ENCODE results near the gene MYL10. TPM values are rescaled to one million over a fixed set of nuclear protein-coding genes. Genes with fewer than 3 reads are reported as not detected.
"Not testable (repeated sequence)": the region's sequence is repeated elsewhere in the genome, so short reads cannot be mapped to it uniquely, and the experiment has no call there.

MYL10 gene
- polyA plus RNA-seq, 2 of the 4 experiments (the other 2 are of a cell fraction): not detected

DNA sequence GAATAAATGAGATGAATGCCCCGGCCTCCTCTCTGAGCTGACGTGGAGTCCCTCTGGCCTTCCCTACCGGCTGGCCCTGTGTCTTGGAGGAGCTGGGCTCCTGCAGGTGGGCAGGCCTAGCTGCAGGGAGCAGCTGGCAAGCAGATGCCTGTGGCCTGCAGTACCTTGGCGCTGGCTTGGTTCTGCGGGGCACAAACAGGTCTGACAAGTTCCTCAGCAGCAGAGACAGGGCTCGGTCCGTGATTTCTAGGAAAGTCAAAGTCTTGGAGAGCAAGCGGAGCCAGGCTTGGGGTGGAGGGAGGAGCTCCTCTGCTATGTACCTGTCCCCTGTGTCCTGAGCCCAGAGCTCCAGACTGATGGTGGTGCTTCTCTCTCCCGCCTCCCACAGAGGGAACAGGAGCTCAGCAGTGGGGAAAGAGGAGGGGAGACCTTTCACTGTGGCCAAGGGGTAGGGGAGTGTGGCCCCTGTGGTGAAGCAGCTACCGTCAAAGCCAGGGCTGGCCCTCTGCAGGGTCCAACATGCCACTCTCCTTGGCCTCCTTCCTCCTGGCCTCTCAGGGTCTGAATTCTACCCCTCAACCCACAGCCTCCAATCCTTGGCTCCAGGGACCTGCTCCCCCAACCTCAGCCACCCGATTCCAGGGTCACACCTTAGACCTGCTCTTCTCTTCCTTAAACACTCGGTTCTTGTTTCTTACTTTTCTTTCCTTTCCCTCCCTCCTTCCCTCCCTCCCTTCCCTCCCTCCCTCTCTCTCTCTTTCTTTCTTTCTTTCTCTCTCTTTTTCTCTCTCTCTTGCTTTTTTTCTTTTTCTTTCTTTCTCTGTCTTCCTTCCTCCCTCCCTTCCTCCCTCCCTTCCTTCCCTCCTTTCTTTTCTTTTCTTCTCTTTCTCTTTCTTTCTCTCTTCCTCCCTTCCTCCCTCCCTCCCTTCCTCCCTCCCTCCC lies 20.1 kb downstream of the MYL10 start:
- no peak overlapping the region for H3K4me2 ChIP-seq
- CTCF ChIA-PET: interaction anchor here (1.8 kb wide), 1 partner anchor 663 kb away, joined by 7 read pairs; no protein-coding TSS in a partner anchor

DNA sequence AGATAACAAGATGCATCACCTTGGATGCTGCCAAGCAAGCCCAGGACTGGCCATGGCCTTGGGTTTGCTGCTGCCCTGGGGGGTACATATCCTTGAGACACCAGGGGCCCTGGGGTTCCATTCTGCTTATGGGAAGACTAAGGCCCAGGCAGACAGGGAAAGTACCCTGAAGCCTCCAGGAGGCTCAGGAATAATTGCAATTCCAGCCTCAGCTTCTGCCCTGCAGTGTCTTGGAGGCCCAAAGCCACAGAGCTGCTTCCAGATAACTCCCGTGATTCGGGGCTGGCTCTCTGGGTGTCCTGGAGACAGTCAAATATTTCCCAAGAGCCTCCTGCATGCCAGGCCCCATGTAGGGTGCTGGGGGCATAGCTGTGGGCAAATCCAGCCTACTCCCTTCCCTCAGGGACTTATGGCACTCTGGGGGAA lies 22.6 kb downstream of the MYL10 start:
- ChIA-PET CTCF (interaction anchor here (0.6 kb wide), 1 partner anchor 90 kb away, joined by 3 read pairs; no protein-coding TSS in a partner anchor), POLR2A (no interaction called here)
- Histone ChIP-seq H3K27ac (no peak overlapping the region), H3K4me1 (peaks cover 6% of the 10 kb centered on the region), H3K4me2 (no peak overlapping the region), H3K9me3 (no peaks in the 10 kb centered on the region), H3K4me3 (no peak overlapping the region)
- DNase-seq (ENCODE audit: low read depth in 1 of 2, low spot score in 1 of 2) (no peak), FAIRE-seq (no peak), ATAC-seq (no peak)
- 93% methylated on average over 2 of the region's 2 CpGs for WGBS (ENCODE audit: missing lambda C conversion rate)
- TF ChIP-seq MAZ (IDR thresholded peaks at IDR 0.05; ENCODE audit: borderline replicate concordance, low read depth, low read length) (no peak), RCOR1 (IDR thresholded peaks at IDR 0.05; ENCODE audit: low read depth, low read length) (no peak), KDM5A (IDR thresholded peaks at IDR 0.05) (no peak), CBX8 (IDR thresholded peaks at IDR 0.05) (no peak), HEYL (CRISPR knock-in tag; IDR thresholded peaks at IDR 0.05) (no peak), CEBPB (IDR thresholded peaks at IDR 0.05) (no peak)
- TF ChIP-seq, protein P1, sequence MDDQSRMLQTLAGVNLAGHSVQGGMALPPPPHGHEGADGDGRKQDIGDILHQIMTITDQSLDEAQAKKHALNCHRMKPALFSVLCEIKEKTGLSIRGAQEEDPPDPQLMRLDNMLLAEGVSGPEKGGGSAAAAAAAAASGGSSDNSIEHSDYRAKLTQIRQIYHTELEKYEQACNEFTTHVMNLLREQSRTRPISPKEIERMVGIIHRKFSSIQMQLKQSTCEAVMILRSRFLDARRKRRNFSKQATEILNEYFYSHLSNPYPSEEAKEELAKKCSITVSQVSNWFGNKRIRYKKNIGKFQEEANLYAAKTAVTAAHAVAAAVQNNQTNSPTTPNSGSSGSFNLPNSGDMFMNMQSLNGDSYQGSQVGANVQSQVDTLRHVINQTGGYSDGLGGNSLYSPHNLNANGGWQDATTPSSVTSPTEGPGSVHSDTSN (IDR thresholded peaks at IDR 0.05): no peak

More for the DNA sequence above, 20.1 kb downstream of the MYL10 start:
- ATAC-seq: peak; percentile 17 to 38; a peak in 4 of 6 replicates
- H3K4me1 ChIP-seq: no peaks in the 10 kb centered on the region
- FAIRE-seq: no peak
- 69% methylated on average over 7 of the region's 12 CpGs for WGBS (ENCODE audit: missing lambda C conversion rate)
- H3K4me3 ChIP-seq: no peak overlapping the region
- DNase-seq (ENCODE audit: low read depth in 1 of 2, low spot score in 1 of 2): no peak
- POLR2A ChIA-PET: no interaction called here
- no peaks in the 10 kb centered on the region for H3K9me3 ChIP-seq
- H3K27ac ChIP-seq: no peak overlapping the region
- TF ChIP-seq KDM1A (IDR thresholded peaks at IDR 0.05; ENCODE audit: low read depth): no peak

DNA sequence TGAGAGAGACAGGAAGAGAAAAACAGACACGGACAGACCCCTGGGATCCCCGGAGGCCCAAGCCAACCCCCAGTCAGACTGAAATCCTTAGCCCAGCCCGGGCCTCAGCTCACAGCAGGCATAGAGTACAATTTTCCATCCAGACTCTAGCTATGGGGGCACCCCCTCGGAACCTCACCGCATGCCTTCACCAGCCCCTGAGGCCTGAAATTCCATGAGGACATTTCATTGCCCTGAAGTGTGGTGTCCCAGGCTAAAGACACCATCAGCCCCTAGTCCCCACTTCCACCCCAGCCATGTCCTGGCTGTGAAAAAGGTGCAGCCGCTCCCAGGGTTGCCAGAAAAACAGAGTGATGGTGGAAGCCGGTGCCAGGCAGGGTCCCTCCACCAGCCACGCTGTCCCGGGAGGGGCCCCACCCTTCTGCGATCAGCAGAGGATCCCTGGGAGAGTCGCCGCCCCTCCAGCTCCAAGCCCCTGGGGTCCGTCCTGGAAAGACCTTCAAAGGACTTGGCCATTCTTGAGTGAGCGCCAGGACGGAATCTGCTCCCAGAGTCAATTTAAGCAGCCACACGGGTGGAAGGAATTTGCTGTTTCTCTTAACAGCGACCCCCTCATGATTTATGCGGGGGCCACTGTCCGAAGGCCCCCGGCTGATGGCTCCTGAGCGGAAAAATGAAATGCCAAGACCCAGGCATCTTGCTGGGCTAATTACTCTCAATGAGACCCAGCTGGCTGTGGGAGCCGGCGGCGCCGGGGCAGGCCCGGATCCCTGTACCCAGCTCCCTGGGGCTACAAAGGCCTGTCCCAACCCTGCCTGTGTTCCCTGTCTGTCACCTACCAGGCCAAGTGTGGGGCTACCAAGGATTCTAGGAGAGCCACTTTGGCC lies 23.2 kb downstream of the MYL10 start:
- no peak for ATAC-seq
- 89% methylated on average over 25 of the region's 26 CpGs for WGBS (ENCODE audit: missing lambda C conversion rate)
- CTCF ChIA-PET: interaction anchor here (0.6 to 1.2 kb wide), 4 partner anchors 9 to 90 kb away, joined by 3 read pairs; no protein-coding TSS in a partner anchor

DNA sequence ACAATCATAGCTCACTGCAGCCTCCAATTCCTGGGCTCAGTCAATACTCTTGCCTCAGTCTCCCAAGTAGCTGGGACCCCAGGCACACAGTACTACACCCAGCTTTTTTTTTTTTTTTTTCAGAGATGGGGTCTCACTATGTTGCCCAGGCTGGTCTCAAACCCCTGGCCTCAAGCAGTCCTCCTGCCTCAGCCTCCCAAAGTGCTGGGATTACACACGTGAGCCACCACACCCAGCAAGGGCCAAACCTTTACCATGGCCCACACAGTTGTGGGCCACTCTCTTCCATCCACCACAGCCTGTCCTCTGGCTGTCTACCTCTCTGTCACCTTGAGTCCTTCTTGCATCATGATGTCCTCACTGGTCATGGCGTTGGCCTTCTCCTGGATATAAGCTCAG lies 24.2 kb downstream of the MYL10 start:
- DNase-seq (ENCODE audit: low read depth in 1 of 2, low spot score in 1 of 2); H3K9me3 ChIP-seq; ATAC-seq; H3K27ac ChIP-seq; H3K4me3 ChIP-seq; FAIRE-seq; H3K4me1 ChIP-seq; POLR2A ChIA-PET; H3K4me2 ChIP-seq: not testable (repeated sequence)
- WGBS (ENCODE audit: missing lambda C conversion rate): 76% methylated on average over 2 of the region's 2 CpGs
- CTCF ChIA-PET: interaction anchor here (0.9 to 5.2 kb wide), 5 partner anchors 8 to 666 kb away, joined by 3 to 37 read pairs (median 3); no protein-coding TSS in a partner anchor

More for the DNA sequence above, 23.2 kb downstream of the MYL10 start:
- H3K4me3 ChIP-seq: no peak overlapping the region
- H3K4me1 ChIP-seq: peaks cover 6% of the 10 kb centered on the region
- POLR2A ChIA-PET: no interaction called here
- FAIRE-seq: no peak
- H3K4me2 ChIP-seq: no peak overlapping the region
- no peak for TF ChIP-seq RCOR1 (IDR thresholded peaks at IDR 0.05; ENCODE audit: low read depth, low read length)
- H3K9me3 ChIP-seq: no peaks in the 10 kb centered on the region
- no peak for DNase-seq (ENCODE audit: low read depth in 1 of 2, low spot score in 1 of 2)
- no peak overlapping the region for H3K27ac ChIP-seq

DNA sequence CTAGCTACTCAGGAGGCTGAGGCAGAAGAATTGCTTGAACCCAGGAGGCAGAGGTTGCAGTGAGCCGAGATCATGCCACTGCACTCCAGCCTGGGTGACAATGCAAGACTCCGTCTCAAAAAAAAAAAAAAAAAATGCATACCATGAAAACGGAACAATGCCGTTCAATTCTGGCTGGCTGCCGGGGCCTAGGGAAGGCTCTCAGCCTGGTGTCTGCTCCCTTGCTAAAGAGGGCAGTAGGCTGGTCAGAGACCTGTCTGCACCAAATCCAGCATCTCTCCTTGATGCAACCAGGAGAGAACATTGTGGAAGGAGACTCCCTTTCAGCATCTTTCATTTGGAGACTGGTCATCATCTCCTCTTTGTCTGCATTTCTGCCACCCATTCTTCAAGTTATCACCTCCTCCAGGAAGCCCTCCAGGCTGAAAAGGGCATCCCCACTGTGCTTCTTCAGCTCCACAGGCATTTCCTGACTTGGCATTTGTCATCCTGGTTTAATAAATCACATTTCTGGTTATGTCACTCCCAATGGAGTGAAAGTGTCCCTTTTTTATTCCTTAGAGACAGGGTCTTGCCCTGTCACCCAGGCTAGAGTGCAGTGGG lies 24.7 kb downstream of the MYL10 start:
- POLR2A ChIA-PET: no interaction called here
- Histone ChIP-seq H3K9me3 (no peaks in the 10 kb centered on the region), H3K4me1 (peaks cover 6% of the 10 kb centered on the region), H3K27ac (no peak overlapping the region), H3K4me2 (no peak overlapping the region), H3K4me3 (no peak overlapping the region)
- 79% methylated on average over 5 of the region's 5 CpGs for WGBS (ENCODE audit: missing lambda C conversion rate)
- CTCF ChIA-PET: interaction anchor here (0.7 to 5.2 kb wide), 10 partner anchors 10 to 675 kb away, joined by 3 to 37 read pairs (median 6); no protein-coding TSS in a partner anchor
- FAIRE-seq: no peak
- TF ChIP-seq ZFP36 (IDR thresholded peaks at IDR 0.05; ENCODE audit: borderline replicate concordance, partially characterized antibody) (peak; percentile 90), KDM5A (IDR thresholded peaks at IDR 0.05) (no peak)
- ATAC-seq: no peak
- DNase-seq (ENCODE audit: low read depth in 1 of 2, low spot score in 1 of 2): no peak

Measured in A549 (cell line).